Measurements from ENCODE around the gene GABRB1.
A peak's percentile ranks its signal among the peaks of the same experiment; 100 is the strongest.

GABRB1 gene

DNA sequence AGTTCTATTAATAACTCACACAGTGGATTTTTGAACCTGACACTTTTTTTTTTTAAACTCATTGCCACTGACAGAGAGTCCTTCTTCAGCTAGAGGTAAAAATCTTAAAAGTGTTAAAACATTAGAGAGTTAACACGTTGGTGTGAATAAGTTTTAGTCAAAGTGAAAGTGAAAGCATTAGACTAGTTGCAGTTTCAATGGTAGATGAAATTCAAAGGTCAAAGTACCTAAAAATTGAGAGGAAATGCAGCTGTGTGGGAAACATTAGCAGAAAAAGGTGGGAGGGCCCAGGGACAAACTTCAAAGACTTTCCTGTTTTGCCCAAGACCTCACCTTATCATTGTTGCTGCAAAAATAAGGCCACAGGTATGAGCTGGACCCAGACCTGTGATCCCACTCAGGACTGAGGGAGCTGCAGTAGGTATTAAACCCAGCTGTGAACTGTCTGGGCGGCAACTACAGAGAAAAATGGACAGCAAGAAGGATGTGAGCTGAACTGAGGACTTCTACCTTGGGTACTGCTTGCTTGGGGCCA is 20.4 kb upstream of the GABRB1 start:
- no peaks in the 10 kb centered on the region for H3K36me3 ChIP-seq (ENCODE audit: control insufficient read depth, insufficient read depth, low read length)
- H3K27me3 ChIP-seq (ENCODE audit: control insufficient read depth, insufficient read depth, low read length) = no peaks in the 10 kb centered on the region
- no peaks in the 10 kb centered on the region for H3K4me1 ChIP-seq (ENCODE audit: control insufficient read depth, insufficient read depth, low read length)
- no peak overlapping the region for H3K27ac ChIP-seq (ENCODE audit: low read length)
- no peak for DNase-seq (ENCODE audit: low read depth, low spot score)
- H3K4me3 ChIP-seq (ENCODE audit: low read length) = no peak overlapping the region
- WGBS (ENCODE audit: insufficient coverage, insufficient read length) = no CpG with 5 or more reads among the region's 2 CpGs
- H3K9me3 ChIP-seq (ENCODE audit: control insufficient read depth, insufficient read depth, low read length) = no peaks in the 10 kb centered on the region

- no peaks in the 10 kb centered on the region for H3K36me3 ChIP-seq (ENCODE audit: control insufficient read depth, insufficient read depth, low read length)
- no peaks in the 10 kb centered on the region for H3K4me1 ChIP-seq (ENCODE audit: control insufficient read depth, insufficient read depth, low read length)
- no peak overlapping the region for H3K4me3 ChIP-seq (ENCODE audit: low read length)
- no peaks in the 10 kb centered on the region for H3K9me3 ChIP-seq (ENCODE audit: control insufficient read depth, insufficient read depth, low read length)
- no peak overlapping the region for H3K27ac ChIP-seq (ENCODE audit: low read length)
- H3K27me3 ChIP-seq (ENCODE audit: control insufficient read depth, insufficient read depth, low read length) = no peaks in the 10 kb centered on the region
- DNase-seq (ENCODE audit: low read depth, low spot score) = no peak
These were observed 18.7 kb upstream of the GABRB1 start for GRCh38 chr4:47012676-47013075.

- Histone ChIP-seq H3K4me3 (ENCODE audit: low read length) (no peak overlapping the region), H3K4me1 (ENCODE audit: control insufficient read depth, insufficient read depth, low read length) (no peaks in the 10 kb centered on the region), H3K27ac (ENCODE audit: low read length) (no peak overlapping the region), H3K36me3 (ENCODE audit: control insufficient read depth, insufficient read depth, low read length) (no peaks in the 10 kb centered on the region), H3K27me3 (ENCODE audit: control insufficient read depth, insufficient read depth, low read length) (no peaks in the 10 kb centered on the region), H3K9me3 (ENCODE audit: control insufficient read depth, insufficient read depth, low read length) (no peaks in the 10 kb centered on the region)
- no CpG with 5 or more reads among the region's 3 CpGs for WGBS (ENCODE audit: insufficient coverage, insufficient read length)
- DNase-seq (ENCODE audit: low read depth, low spot score) = no peak
These were observed 18.0 kb upstream of the GABRB1 start for GRCh38 chr4:47013373-47013772.

DNA sequence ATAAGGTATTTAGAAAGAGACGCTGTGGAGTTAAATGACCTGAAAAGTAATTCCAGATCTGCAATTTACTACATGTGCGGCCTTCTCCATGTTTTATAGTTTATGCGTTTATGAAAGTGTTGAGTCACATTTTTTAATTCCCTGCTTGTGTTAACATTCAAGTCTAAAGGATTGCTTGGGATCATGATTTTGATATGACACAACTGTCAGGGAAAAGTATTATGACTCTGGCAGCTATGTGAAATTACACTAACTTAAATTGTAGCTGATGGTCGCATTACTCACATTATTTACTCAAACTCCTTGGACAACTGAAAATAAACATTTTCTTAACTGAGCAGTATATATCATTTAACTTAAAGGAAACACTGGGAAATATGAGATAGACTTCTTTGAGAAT is 14.3 kb upstream of the GABRB1 start:
- Histone ChIP-seq H3K27ac (ENCODE audit: low read length) (no peak overlapping the region), H3K27me3 (ENCODE audit: control insufficient read depth, insufficient read depth, low read length) (no peaks in the 10 kb centered on the region), H3K9me3 (ENCODE audit: control insufficient read depth, insufficient read depth, low read length) (no peaks in the 10 kb centered on the region), H3K4me3 (ENCODE audit: low read length) (no peak overlapping the region), H3K4me1 (ENCODE audit: control insufficient read depth, insufficient read depth, low read length) (no peaks in the 10 kb centered on the region), H3K36me3 (ENCODE audit: control insufficient read depth, insufficient read depth, low read length) (no peaks in the 10 kb centered on the region)
- WGBS (ENCODE audit: insufficient coverage, insufficient read length) = no CpG with 5 or more reads among the region's 4 CpGs
- no peak for DNase-seq (ENCODE audit: low read depth, low spot score)

- DNase-seq (ENCODE audit: low read depth, low spot score) = no peak
- Histone ChIP-seq H3K27me3 (ENCODE audit: control insufficient read depth, insufficient read depth, low read length) (no peaks in the 10 kb centered on the region), H3K9me3 (ENCODE audit: control insufficient read depth, insufficient read depth, low read length) (no peaks in the 10 kb centered on the region), H3K4me1 (ENCODE audit: control insufficient read depth, insufficient read depth, low read length) (no peaks in the 10 kb centered on the region), H3K27ac (ENCODE audit: low read length) (no peak overlapping the region), H3K36me3 (ENCODE audit: control insufficient read depth, insufficient read depth, low read length) (no peaks in the 10 kb centered on the region), H3K4me3 (ENCODE audit: low read length) (no peak overlapping the region)
- no CpG with 5 or more reads among the region's 1 CpG for WGBS (ENCODE audit: insufficient coverage, insufficient read length)
These were observed 13.9 kb upstream of the GABRB1 start for GRCh38 chr4:47017494-47017893.

DNA sequence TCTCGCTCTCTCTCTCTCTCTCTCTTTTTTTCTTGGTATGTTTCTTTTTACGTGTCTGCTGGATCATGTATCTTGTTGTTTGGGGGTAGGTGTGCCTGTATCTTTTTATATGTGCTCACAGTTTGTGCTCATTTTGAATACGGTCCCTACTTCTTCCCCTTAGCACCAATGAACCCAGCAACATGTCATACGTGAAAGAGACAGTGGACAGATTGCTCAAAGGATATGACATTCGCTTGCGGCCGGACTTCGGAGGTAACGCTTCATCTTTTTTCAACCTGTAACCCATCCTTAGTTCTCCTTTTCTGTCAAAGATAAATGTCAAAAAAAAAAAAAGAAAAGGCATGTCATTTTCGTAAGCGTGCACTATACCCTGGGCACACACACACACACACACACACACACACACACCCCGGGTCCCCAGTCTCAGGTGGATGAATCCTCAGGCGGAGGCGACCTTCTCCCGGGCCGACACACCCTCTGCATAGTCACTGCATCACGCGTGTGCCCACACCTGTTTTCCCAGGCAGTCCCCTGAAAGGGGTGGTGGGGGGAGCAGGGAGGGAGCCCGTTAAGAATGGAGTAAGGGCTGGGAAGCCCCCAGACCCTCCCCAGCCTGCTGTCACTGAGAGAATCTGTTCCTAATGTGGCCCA is 511 bp downstream of the GABRB1 start:
- peak overlapping the region; percentile 62; the same call in 1 of the 2 replicates for H3K4me3 ChIP-seq (ENCODE audit: low read length)
- WGBS (ENCODE audit: insufficient coverage, insufficient read length) = no CpG with 5 or more reads among the region's 19 CpGs

GRCh38 chr4:47032405-47033106 is 1.2 kb downstream of the GABRB1 start:
- H3K27me3 ChIP-seq (ENCODE audit: control insufficient read depth, insufficient read depth, low read length) = no peaks in the 10 kb centered on the region; the same call in 1 of the 2 replicates
- no peak for DNase-seq (ENCODE audit: low read depth, low spot score)

More for the DNA sequence above, 511 bp downstream of the GABRB1 start:
- Histone ChIP-seq H3K36me3 (ENCODE audit: control insufficient read depth, insufficient read depth, low read length) (no peaks in the 10 kb centered on the region), H3K27ac (ENCODE audit: low read length) (no peak overlapping the region), H3K9me3 (ENCODE audit: control insufficient read depth, insufficient read depth, low read length) (peaks cover 2% of the 10 kb centered on the region; the same call in 1 of the 2 replicates), H3K27me3 (ENCODE audit: control insufficient read depth, insufficient read depth, low read length) (no peaks in the 10 kb centered on the region; the same call in 1 of the 2 replicates), H3K4me1 (ENCODE audit: control insufficient read depth, insufficient read depth, low read length) (no peaks in the 10 kb centered on the region)
- no peak for DNase-seq (ENCODE audit: low read depth, low spot score)

GRCh38 chr4:47038263-47038662 is 6.9 kb downstream of the GABRB1 start:
- DNase-seq (ENCODE audit: low read depth, low spot score) = no peak
- no peak overlapping the region for H3K4me3 ChIP-seq (ENCODE audit: low read length)
- H3K4me1 ChIP-seq (ENCODE audit: control insufficient read depth, insufficient read depth, low read length) = no peaks in the 10 kb centered on the region
- no peaks in the 10 kb centered on the region for H3K9me3 ChIP-seq (ENCODE audit: control insufficient read depth, insufficient read depth, low read length)
- no peaks in the 10 kb centered on the region for H3K27me3 ChIP-seq (ENCODE audit: control insufficient read depth, insufficient read depth, low read length)
- WGBS (ENCODE audit: insufficient coverage, insufficient read length) = no CpG with 5 or more reads among the region's 1 CpG
- no peak overlapping the region for H3K27ac ChIP-seq (ENCODE audit: low read length)
- H3K36me3 ChIP-seq (ENCODE audit: control insufficient read depth, insufficient read depth, low read length) = no peaks in the 10 kb centered on the region

More at GRCh38 chr4:47032405-47033106, 1.2 kb downstream of the GABRB1 start:
- H3K4me3 ChIP-seq (ENCODE audit: low read length) = peak overlapping the region; percentile 61; the same call in 1 of the 2 replicates
- no CpG with 5 or more reads among the region's 47 CpGs for WGBS (ENCODE audit: insufficient coverage, insufficient read length)
- H3K4me1 ChIP-seq (ENCODE audit: control insufficient read depth, insufficient read depth, low read length) = no peaks in the 10 kb centered on the region
- H3K36me3 ChIP-seq (ENCODE audit: control insufficient read depth, insufficient read depth, low read length) = no peaks in the 10 kb centered on the region
- H3K27ac ChIP-seq (ENCODE audit: low read length) = no peak overlapping the region
- H3K9me3 ChIP-seq (ENCODE audit: control insufficient read depth, insufficient read depth, low read length) = peaks cover 2% of the 10 kb centered on the region; the same call in 1 of the 2 replicates

DNA sequence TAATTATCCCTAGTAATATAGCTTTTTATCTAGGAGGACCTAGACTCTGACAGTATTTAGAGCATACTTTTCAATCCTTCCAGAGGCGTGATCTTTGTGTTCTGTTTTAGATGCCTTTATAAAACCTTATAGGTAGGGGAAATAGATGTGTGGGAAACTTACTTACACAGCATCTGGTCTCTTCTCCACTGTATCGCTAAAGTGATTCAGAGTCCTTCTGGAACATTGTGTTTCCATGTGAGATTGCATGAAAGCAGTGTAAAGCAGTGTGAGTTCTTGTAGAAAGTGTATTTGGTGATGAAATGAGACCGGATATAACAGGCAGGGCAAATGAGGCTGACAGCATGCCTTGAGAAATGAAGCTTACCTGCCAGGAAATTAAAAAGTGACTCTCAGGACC is 9.5 kb downstream of the GABRB1 start:
- no CpG with 5 or more reads among the region's 3 CpGs for WGBS (ENCODE audit: insufficient coverage, insufficient read length)
- Histone ChIP-seq H3K9me3 (ENCODE audit: control insufficient read depth, insufficient read depth, low read length) (no peaks in the 10 kb centered on the region), H3K4me3 (ENCODE audit: low read length) (no peak overlapping the region), H3K36me3 (ENCODE audit: control insufficient read depth, insufficient read depth, low read length) (no peaks in the 10 kb centered on the region), H3K27ac (ENCODE audit: low read length) (no peak overlapping the region), H3K4me1 (ENCODE audit: control insufficient read depth, insufficient read depth, low read length) (no peaks in the 10 kb centered on the region), H3K27me3 (ENCODE audit: control insufficient read depth, insufficient read depth, low read length) (no peaks in the 10 kb centered on the region)
- no peak for DNase-seq (ENCODE audit: low read depth, low spot score)

- H3K27ac ChIP-seq (ENCODE audit: low read length) = no peak overlapping the region
- no peak for DNase-seq (ENCODE audit: low read depth, low spot score)
- no peaks in the 10 kb centered on the region for H3K4me1 ChIP-seq (ENCODE audit: control insufficient read depth, insufficient read depth, low read length)
- no peaks in the 10 kb centered on the region for H3K36me3 ChIP-seq (ENCODE audit: control insufficient read depth, insufficient read depth, low read length)
- WGBS (ENCODE audit: insufficient coverage, insufficient read length) = no CpG with 5 or more reads among the region's 3 CpGs
- no peaks in the 10 kb centered on the region for H3K9me3 ChIP-seq (ENCODE audit: control insufficient read depth, insufficient read depth, low read length)
- no peaks in the 10 kb centered on the region for H3K27me3 ChIP-seq (ENCODE audit: control insufficient read depth, insufficient read depth, low read length)
- H3K4me3 ChIP-seq (ENCODE audit: low read length) = no peak overlapping the region
These were observed 12.5 kb downstream of the GABRB1 start for GRCh38 chr4:47043821-47044220.

Data from iPS DF 6.9 (cell line).